ENCODE measurements around the gene RHOB.

RHOB gene

DNA sequence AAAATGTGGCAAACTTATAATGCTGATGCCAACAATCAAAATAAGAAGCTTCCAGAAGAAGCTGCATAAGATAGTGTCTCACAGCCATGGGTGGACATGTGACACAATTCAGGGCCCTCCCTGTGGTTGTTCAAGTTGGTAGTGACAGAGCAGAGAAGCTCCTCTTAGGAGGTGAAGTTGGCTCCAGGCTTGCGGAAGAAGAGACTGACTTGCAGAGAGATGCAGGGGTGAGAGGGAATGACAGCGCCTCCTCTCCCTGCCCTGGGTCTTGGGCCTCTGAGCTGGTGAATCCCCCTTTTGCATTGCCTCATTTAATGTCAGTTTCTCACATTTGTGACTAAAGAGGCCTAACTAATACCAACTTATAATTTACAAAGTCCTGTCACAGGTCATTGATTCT, 23.0 kb upstream of the RHOB start:
- H3K27ac ChIP-seq, result no peak overlapping the region
- TF ChIP-seq, protein P1, sequence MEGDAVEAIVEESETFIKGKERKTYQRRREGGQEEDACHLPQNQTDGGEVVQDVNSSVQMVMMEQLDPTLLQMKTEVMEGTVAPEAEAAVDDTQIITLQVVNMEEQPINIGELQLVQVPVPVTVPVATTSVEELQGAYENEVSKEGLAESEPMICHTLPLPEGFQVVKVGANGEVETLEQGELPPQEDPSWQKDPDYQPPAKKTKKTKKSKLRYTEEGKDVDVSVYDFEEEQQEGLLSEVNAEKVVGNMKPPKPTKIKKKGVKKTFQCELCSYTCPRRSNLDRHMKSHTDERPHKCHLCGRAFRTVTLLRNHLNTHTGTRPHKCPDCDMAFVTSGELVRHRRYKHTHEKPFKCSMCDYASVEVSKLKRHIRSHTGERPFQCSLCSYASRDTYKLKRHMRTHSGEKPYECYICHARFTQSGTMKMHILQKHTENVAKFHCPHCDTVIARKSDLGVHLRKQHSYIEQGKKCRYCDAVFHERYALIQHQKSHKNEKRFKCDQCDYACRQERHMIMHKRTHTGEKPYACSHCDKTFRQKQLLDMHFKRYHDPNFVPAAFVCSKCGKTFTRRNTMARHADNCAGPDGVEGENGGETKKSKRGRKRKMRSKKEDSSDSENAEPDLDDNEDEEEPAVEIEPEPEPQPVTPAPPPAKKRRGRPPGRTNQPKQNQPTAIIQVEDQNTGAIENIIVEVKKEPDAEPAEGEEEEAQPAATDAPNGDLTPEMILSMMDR (conservative IDR thresholded peaks at IDR 0.05), result no peak
- TF ChIP-seq ZFX (IDR thresholded peaks at IDR 0.05), result no peak

DNA sequence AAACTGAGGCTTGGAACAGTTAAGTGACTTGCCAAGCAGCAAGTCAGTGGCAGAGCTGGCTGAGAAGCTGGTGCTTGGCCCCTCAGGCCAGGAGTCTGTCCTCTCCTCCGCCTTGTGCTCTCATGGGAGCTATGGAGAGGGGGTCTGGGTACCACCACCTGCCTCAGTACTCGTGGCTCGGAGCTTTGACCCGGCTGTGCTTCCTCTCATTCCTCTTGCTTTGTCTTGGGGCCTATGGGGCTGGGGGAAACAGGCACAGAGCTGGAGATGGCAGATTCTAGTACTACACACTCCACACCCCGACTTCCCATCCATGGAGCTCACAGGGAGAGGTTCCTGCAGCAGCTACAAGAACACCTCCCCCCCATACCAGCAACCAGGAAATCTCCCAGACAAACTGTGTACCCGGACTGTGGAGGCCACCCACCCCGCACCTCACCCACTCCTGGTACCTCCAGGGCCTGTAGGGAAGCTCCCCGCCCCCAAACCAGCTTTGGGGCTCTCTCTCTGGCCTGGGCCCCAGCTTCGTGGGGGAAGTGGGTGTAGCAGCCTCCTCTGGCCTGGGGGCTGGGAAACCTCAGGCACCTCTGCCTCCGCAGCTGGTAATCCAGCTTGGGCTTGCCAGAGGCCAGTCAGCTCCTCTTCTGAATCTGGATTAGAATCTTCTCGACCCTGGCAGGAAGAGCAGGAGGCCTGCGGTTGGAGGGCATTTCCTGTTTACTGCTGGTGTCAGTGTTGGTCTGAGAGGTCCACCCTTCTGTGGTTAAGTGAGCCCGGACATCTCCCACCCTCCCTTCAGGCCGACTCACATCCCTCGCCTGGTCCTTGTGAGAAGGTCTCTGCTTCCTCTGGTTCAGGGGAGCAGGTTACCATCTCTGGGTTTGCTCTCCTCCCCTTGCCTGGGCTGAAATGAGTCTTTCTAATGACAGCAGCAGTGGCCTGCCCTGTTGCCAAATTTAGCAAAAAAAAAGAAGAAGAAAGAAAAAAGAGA, 22.3 kb upstream of the RHOB start:
- TF ChIP-seq, protein P1 (conservative IDR thresholded peaks at IDR 0.05), result no peak
- TF ChIP-seq ZFX (IDR thresholded peaks at IDR 0.05), result no peak
- H3K27ac ChIP-seq, result no peak overlapping the region

DNA sequence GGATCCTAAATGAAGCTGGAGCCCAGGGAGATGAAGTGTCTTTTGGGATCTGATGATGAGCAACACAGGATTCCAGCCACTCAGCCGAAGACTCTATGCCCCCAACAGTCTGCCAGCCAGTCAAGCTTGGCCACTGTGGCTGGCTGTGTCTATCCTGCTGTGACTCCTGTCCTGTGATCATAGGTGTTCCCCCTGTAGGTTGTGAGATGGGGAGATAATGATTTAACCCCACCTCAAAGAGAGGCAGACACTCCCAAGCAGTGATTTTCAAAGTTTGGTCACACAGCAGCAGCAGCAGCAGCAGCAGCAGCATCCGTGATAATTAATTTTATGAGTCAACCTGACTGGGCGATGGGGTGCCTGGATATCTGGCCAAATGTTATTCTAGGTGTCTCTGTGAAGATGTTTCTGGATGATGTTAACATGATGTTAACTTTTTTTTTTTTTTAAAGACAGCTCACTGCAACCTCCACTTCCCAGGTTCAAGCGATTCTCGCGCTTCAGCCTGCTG, 21.4 kb upstream of the RHOB start:
- H3K27ac ChIP-seq, result no peak overlapping the region
- TF ChIP-seq, protein P1 (conservative IDR thresholded peaks at IDR 0.05), result no peak
- no peak for TF ChIP-seq ZFX (IDR thresholded peaks at IDR 0.05)

DNA sequence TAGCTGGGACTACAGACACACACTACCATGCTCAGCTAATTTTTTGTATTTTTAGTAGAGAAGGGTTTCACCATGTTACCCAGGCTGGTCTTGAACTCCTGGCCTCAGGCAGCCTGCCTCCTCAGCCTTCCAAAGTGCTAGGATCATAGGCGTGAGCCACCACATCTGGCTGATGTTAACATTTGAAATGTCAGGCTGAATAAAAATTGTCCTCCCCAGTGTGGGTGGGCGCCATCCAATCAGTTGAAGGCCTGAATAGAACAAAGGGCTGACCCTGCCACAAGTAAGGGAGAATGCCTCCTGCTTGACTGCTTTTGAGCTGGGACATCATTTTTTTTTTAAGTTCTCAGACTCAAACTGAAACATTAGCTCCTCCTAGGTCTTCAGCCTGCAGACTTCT, 21.0 kb upstream of the RHOB start:
- TF ChIP-seq, protein P1 (conservative IDR thresholded peaks at IDR 0.05), result no peak
- TF ChIP-seq ZFX (IDR thresholded peaks at IDR 0.05), result no peak
- no peak overlapping the region for H3K27ac ChIP-seq

DNA sequence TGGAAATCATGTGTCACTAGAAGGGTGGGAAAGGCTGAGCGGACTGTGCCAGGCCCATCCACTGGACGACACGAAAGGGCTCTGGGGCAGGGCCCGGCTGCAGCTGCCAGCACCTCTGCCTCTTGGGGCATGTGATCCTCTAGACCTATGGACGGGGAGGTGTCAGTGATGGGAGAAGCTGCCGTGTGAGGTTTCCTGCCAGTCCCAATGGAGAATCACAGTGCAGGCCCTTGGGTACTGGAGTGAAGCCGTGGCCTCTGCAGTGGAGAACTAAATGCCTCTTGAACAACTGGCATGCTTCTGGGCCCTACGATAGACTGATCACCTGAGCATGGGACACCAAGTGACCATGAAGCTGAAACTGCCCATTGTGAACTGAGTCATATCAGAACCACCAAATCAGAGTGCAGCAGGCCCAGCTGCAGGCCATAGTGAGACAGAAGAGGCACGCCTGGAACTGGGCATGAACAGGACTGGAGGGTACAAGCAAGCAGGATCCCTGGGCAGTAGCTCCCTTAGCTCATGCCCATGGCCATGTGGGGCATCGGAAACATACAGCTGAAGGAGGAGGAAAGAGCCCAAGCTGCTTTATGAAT, 18.8 kb upstream of the RHOB start:
- H3K27ac ChIP-seq, result no peak overlapping the region
- TF ChIP-seq, protein P1 (conservative IDR thresholded peaks at IDR 0.05), result no peak
- no peak for TF ChIP-seq ZFX (IDR thresholded peaks at IDR 0.05)

DNA sequence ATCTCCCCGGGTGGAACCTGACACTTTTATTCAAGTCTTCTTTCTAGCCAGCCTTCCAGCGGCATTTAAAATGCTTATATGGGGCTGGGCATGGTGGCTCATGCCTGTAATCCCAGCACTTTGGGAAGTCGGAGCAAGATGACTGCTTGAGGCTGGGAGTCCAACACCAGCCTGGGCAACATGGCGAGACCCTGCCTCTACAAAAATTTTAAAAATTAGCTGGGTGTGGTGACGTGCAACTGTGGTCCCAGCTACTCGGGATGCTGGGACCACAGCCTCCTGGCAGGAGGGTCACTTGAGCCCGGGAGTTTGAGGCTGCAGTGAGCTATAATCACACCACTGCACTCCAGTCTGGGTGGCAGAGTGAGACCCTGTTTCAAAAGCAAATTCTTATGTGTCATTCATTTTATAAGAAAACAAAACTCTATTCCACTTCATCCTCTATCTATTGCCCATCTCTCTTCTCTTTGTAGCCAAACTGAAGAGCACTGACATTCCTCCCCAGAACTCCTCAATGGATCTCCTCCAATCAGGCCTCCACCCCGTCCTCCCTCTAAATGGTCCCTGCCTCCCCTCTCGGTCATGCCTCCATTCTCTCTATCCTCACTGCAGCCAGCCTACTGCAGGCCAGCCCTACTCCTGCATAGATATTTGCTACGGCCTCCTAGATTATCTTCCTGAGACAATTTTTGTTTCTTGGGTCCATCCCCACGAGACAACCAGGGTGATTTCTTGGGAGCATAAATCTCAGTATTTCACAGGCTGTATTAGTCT, 18.0 kb upstream of the RHOB start:
- no peak overlapping the region for H3K27ac ChIP-seq
- TF ChIP-seq ZFX (IDR thresholded peaks at IDR 0.05), result no peak
- TF ChIP-seq, protein P1 (conservative IDR thresholded peaks at IDR 0.05), result no peak

Measured in C4-2B (cell line).